WTC11 (cell line): ENCODE results near the gene NSMCE1. TPM values are rescaled to one million over a fixed set of nuclear protein-coding genes. Genes with fewer than 3 reads are reported as not detected.

ENCODE experiments used
- ATAC-seq: fragments of 200-7000 bp; cut with Tn5 transposase; 2 replicates; pipeline ENCODE4 v1.10.0; 2021; ENCODE audit warnings: mild to moderate bottlenecking, moderate library complexity
- CTCF ChIA-PET: fragments of 300-600 bp; sonication (Branson Sonifier 250); formaldehyde crosslinking; loops from one replicate; lab custom pipeline; 2021; ENCODE audit warnings: antibody characterized with exemption; lab: Charles Lee
- POLR2A ChIA-PET: fragments of 350-600 bp; sonication (Branson Sonifier 250); formaldehyde crosslinking; loops from one replicate; lab custom pipeline; 2021; ENCODE audit warnings: antibody characterized with exemption; lab: Charles Lee
- DNase-seq: peaks from one replicate; pipeline ENCODE4 v3.0.0; 2021; ENCODE audit warnings: low spot score
- H3K27ac Mint-ChIP-seq: 2 replicates; pipeline ENCODE4 v1.8.0; 2021; ENCODE audit warnings: mixed read lengths
- H3K27me3 Mint-ChIP-seq: 2 replicates; pipeline ENCODE4 v1.8.0; 2021; ENCODE audit warnings: low read depth, mild to moderate bottlenecking, moderate library complexity, mixed read lengths
- H3K36me3 Mint-ChIP-seq: 2 replicates; pipeline ENCODE4 v1.8.0; 2021; ENCODE audit warnings: mixed read lengths
- H3K4me1 Mint-ChIP-seq: 2 replicates; pipeline ENCODE4 v1.8.0; 2022; ENCODE audit warnings: mixed read lengths
- H3K4me3 Mint-ChIP-seq: 2 replicates; pipeline ENCODE4 v1.8.0; 2021; ENCODE audit warnings: mild to moderate bottlenecking, moderate library complexity, mixed read lengths
- H3K9me3 Mint-ChIP-seq: 2 replicates; pipeline ENCODE4 v1.8.0; 2021; ENCODE audit warnings: mixed read lengths
- CBFB ChIP-seq: sonication (generic); formaldehyde crosslinking; IDR thresholded peaks from 2 replicates; pipeline ENCODE4 v1.8.1; 2022; ENCODE audit warnings: mild to moderate bottlenecking, low read depth, missing genetic modification reagents
- ELF4 ChIP-seq: sonication (generic); formaldehyde crosslinking; IDR thresholded peaks from 2 replicates; pipeline ENCODE4 v1.8.1; 2022; ENCODE audit warnings: low read depth, mild to moderate bottlenecking, moderate library complexity, missing genetic modification reagents
- GRHL2 ChIP-seq: fragments of 250-450 bp; sonication (Bioruptor Pico); IDR thresholded peaks from 2 replicates; pipeline ENCODE4 v1.8.0; 2022; ENCODE audit warnings: mild to moderate bottlenecking, moderate library complexity; ENCODE audit not compliant: insufficient replicate concordance, severe bottlenecking
- GTF2I ChIP-seq: fragments of 250-450 bp; sonication (Bioruptor Pico); conservative IDR thresholded peaks from 2 replicates; pipeline ENCODE4 v1.4.0; 2021; ENCODE audit warnings: mild to moderate bottlenecking
- IRF2 ChIP-seq: sonication (generic); formaldehyde crosslinking; IDR thresholded peaks from 2 replicates; pipeline ENCODE4 v1.8.0; 2022; ENCODE audit warnings: low read depth, missing genetic modification reagents, borderline replicate concordance
- JUN ChIP-seq: sonication (generic); formaldehyde crosslinking; IDR thresholded peaks from 2 replicates; pipeline ENCODE4 v1.8.0; 2023; ENCODE audit warnings: mild to moderate bottlenecking, missing genetic modification reagents
- MYBL2 ChIP-seq: sonication (generic); formaldehyde crosslinking; IDR thresholded peaks from 2 replicates; pipeline ENCODE4 v1.8.1; 2023; ENCODE audit warnings: mild to moderate bottlenecking, moderate library complexity, missing genetic modification reagents
- NR1H2 ChIP-seq: sonication (generic); formaldehyde crosslinking; IDR thresholded peaks from 2 replicates; pipeline ENCODE4 v1.9.0; 2021; ENCODE audit warnings: mild to moderate bottlenecking, moderate library complexity, missing genetic modification reagents
- SMAD3 ChIP-seq: sonication (generic); formaldehyde crosslinking; IDR thresholded peaks from 2 replicates; pipeline ENCODE4 v1.8.0; 2022; ENCODE audit warnings: missing genetic modification reagents, mild to moderate bottlenecking, borderline replicate concordance
- TCF7 ChIP-seq: sonication (generic); formaldehyde crosslinking; IDR thresholded peaks from 2 replicates; pipeline ENCODE4 v1.8.0; 2022; ENCODE audit warnings: mild to moderate bottlenecking, low read depth, missing genetic modification reagents, moderate library complexity
- TEAD1 ChIP-seq: sonication (generic); formaldehyde crosslinking; IDR thresholded peaks from 2 replicates; pipeline ENCODE4 v1.8.0; 2022; ENCODE audit warnings: mild to moderate bottlenecking, missing genetic modification reagents
- ZNF232 ChIP-seq: sonication (generic); formaldehyde crosslinking; IDR thresholded peaks from 2 replicates; pipeline ENCODE4 v1.8.0; 2022; ENCODE audit warnings: mild to moderate bottlenecking, missing genetic modification reagents
- total RNA-seq: library from RNA; stranded (reverse); gene quantifications from 3 replicates; pipeline ENCODE4 v1.2.3, GENCODE V29; 2021
- TF ChIP-seq, protein P1 (sequence below): sonication (generic); formaldehyde crosslinking; IDR thresholded peaks from 2 replicates; pipeline ENCODE4 v1.8.1; 2023; ENCODE audit warnings: mild to moderate bottlenecking, missing genetic modification reagents
- TF ChIP-seq, protein P2 (sequence below): sonication (generic); formaldehyde crosslinking; IDR thresholded peaks from 2 replicates; pipeline ENCODE4 v1.8.1; 2022; ENCODE audit warnings: low read depth, missing genetic modification reagents, borderline replicate concordance
- TF ChIP-seq, protein P3 (sequence below): fragments of 250-450 bp; sonication (Bioruptor Pico); IDR thresholded peaks from 2 replicates; pipeline ENCODE4 v1.9.0; 2021; ENCODE audit warnings: moderate library complexity, mild to moderate bottlenecking, inconsistent platforms, borderline replicate concordance
- TF ChIP-seq, protein P4 (sequence below): sonication (generic); formaldehyde crosslinking; IDR thresholded peaks from 2 replicates; pipeline ENCODE4 v1.8.0; 2023; ENCODE audit warnings: missing genetic modification reagents
- TF ChIP-seq, protein P5 (sequence below): fragments of 250-450 bp; sonication (Bioruptor Pico); IDR thresholded peaks from 2 replicates; pipeline ENCODE4 v1.9.0; 2021; ENCODE audit warnings: mild to moderate bottlenecking
- TF ChIP-seq, protein P6 (sequence below): sonication (generic); formaldehyde crosslinking; IDR thresholded peaks from 2 replicates; pipeline ENCODE4 v1.8.1; 2023; ENCODE audit warnings: mild to moderate bottlenecking, missing genetic modification reagents, borderline replicate concordance
- TF ChIP-seq, protein P7 (sequence below): sonication (generic); formaldehyde crosslinking; IDR thresholded peaks from 2 replicates; pipeline ENCODE4 v1.8.0; 2023; ENCODE audit warnings: mild to moderate bottlenecking, missing genetic modification reagents

Gene NSMCE1
- total RNA-seq, 1 experiment from 2014 or later = 29.4 TPM

DNA sequence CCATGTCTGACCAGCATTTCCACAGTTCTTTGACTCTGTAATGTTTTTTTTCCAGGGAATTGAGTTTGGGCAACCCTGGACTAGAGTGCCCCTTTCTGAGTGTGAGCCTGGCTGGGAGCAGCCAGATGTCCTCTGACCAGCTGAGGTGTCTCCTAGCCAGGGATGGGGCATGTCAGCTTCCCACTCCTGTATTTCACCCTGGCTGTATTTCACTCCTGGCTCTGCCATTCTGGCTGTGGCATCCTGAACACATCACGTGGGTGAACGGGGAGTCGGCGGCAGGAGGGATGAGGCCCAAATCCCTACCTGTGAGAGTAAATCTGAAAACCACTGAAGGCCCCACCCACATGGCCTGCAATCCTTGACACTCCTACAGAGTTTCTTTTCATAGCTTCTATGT lies 34.0 kb downstream of the NSMCE1 start:
- H3K4me3 Mint-ChIP-seq = no peak overlapping the region
- ATAC-seq = no peak
- H3K4me1 Mint-ChIP-seq = peaks cover 26% of the 10 kb centered on the region
- no peaks in the 10 kb centered on the region for H3K36me3 Mint-ChIP-seq
- TF ChIP-seq, protein P1, sequence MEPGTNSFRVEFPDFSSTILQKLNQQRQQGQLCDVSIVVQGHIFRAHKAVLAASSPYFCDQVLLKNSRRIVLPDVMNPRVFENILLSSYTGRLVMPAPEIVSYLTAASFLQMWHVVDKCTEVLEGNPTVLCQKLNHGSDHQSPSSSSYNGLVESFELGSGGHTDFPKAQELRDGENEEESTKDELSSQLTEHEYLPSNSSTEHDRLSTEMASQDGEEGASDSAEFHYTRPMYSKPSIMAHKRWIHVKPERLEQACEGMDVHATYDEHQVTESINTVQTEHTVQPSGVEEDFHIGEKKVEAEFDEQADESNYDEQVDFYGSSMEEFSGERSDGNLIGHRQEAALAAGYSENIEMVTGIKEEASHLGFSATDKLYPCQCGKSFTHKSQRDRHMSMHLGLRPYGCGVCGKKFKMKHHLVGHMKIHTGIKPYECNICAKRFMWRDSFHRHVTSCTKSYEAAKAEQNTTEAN (CRISPR knock-in tag) = no peak
- TF ChIP-seq, protein P2, sequence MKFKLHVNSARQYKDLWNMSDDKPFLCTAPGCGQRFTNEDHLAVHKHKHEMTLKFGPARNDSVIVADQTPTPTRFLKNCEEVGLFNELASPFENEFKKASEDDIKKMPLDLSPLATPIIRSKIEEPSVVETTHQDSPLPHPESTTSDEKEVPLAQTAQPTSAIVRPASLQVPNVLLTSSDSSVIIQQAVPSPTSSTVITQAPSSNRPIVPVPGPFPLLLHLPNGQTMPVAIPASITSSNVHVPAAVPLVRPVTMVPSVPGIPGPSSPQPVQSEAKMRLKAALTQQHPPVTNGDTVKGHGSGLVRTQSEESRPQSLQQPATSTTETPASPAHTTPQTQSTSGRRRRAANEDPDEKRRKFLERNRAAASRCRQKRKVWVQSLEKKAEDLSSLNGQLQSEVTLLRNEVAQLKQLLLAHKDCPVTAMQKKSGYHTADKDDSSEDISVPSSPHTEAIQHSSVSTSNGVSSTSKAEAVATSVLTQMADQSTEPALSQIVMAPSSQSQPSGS = no peak
- TF ChIP-seq CBFB (CRISPR knock-in tag) (no peak), SMAD3 (CRISPR knock-in tag) (no peak), GTF2I (no peak), ZNF232 (CRISPR knock-in tag) (no peak), JUN (CRISPR knock-in tag) (no peak)
- TF ChIP-seq, protein P3, sequence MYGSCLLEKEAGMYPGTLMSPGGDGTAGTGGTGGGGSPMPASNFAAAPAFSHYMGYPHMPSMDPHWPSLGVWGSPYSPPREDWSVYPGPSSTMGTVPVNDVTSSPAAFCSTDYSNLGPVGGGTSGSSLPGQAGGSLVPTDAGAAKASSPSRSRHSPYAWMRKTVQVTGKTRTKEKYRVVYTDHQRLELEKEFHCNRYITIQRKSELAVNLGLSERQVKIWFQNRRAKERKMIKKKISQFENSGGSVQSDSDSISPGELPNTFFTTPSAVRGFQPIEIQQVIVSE (CRISPR knock-in tag) = no peak
- TF ChIP-seq, protein P4, sequence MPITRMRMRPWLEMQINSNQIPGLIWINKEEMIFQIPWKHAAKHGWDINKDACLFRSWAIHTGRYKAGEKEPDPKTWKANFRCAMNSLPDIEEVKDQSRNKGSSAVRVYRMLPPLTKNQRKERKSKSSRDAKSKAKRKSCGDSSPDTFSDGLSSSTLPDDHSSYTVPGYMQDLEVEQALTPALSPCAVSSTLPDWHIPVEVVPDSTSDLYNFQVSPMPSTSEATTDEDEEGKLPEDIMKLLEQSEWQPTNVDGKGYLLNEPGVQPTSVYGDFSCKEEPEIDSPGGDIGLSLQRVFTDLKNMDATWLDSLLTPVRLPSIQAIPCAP = no peak
- no peak for DNase-seq
- no peak overlapping the region for H3K27ac Mint-ChIP-seq
- POLR2A ChIA-PET = interaction anchor here (0.8 kb wide), 1 partner anchor 103 kb away, joined by 3 read pairs; no protein-coding TSS in a partner anchor
- H3K9me3 Mint-ChIP-seq = no peaks in the 10 kb centered on the region
- CTCF ChIA-PET = interaction anchor here (0.6 to 6.4 kb wide), 27 partner anchors 9 to 231 kb away, joined by 3 to 109 read pairs (median 5); no protein-coding TSS in a partner anchor
- no peaks in the 10 kb centered on the region for H3K27me3 Mint-ChIP-seq

DNA sequence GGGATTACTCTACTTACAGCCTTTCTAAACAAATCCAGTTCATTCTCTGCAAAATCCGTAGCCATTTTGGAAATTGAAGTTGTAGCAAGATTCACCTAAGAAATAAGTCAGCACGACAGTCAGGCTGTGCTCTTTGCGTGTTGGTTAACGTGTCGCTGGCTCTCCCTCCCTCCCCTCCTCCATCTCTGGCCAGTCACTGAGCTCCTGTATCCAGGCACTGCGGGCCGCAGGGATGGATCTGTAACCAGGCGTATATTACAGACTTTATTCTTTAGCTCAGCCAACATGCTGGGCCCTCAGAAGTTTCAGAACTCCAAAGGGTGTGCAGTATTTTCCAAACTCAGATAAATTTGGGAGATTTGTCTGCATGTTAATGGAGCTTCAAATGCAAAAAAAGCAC lies 34.4 kb downstream of the NSMCE1 start:
- H3K36me3 Mint-ChIP-seq = no peaks in the 10 kb centered on the region
- H3K27me3 Mint-ChIP-seq = no peaks in the 10 kb centered on the region
- ChIA-PET POLR2A (no interaction called here), CTCF (interaction anchor here (0.7 to 6.4 kb wide), 13 partner anchors 9 to 141 kb away, joined by 3 to 109 read pairs (median 13); no protein-coding TSS in a partner anchor)
- H3K27ac Mint-ChIP-seq = no peak overlapping the region
- H3K4me1 Mint-ChIP-seq = peaks cover 26% of the 10 kb centered on the region
- no peak for ATAC-seq
- no peak for TF ChIP-seq MYBL2 (CRISPR knock-in tag)
- no peak for TF ChIP-seq TCF7
- DNase-seq = no peak
- H3K4me3 Mint-ChIP-seq = no peak overlapping the region
- no peaks in the 10 kb centered on the region for H3K9me3 Mint-ChIP-seq

DNA sequence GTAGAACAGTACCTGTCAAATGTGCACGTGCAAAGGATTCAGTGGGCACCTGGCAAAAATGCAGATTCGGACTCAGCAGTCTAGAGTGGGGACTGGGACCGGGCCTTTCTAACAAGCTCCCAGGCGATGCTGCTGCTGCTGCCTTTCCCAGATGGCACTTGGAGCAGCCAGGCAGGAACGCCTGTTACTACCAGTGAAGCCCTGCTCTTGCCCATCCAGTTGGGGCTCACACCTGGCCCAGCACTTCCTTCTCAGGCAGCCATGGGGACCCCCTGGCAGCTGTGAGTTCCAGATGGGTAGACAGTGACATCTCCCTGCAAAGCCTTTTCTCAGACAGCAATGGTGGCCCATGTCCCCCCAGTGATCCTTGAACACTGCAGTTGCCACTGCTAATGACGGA lies 34.8 kb downstream of the NSMCE1 start:
- CTCF ChIA-PET = interaction anchor here (0.7 to 6.4 kb wide), 9 partner anchors 8 to 133 kb away, joined by 3 to 109 read pairs (median 15); no protein-coding TSS in a partner anchor
- Mint-ChIP-seq H3K4me1 (peaks cover 26% of the 10 kb centered on the region), H3K36me3 (no peaks in the 10 kb centered on the region), H3K9me3 (no peaks in the 10 kb centered on the region), H3K4me3 (no peak overlapping the region), H3K27ac (no peak overlapping the region), H3K27me3 (no peaks in the 10 kb centered on the region)
- ATAC-seq (no peak), DNase-seq (no peak)
- TF ChIP-seq NR1H2 (no peak), GRHL2 (CRISPR knock-in tag) (no peak), ELF4 (CRISPR knock-in tag) (no peak), IRF2 (CRISPR knock-in tag) (no peak), TEAD1 (CRISPR knock-in tag) (no peak)
- TF ChIP-seq, protein P5, sequence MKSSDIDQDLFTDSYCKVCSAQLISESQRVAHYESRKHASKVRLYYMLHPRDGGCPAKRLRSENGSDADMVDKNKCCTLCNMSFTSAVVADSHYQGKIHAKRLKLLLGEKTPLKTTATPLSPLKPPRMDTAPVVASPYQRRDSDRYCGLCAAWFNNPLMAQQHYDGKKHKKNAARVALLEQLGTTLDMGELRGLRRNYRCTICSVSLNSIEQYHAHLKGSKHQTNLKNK (CRISPR knock-in tag) = no peak
- TF ChIP-seq, protein P6, sequence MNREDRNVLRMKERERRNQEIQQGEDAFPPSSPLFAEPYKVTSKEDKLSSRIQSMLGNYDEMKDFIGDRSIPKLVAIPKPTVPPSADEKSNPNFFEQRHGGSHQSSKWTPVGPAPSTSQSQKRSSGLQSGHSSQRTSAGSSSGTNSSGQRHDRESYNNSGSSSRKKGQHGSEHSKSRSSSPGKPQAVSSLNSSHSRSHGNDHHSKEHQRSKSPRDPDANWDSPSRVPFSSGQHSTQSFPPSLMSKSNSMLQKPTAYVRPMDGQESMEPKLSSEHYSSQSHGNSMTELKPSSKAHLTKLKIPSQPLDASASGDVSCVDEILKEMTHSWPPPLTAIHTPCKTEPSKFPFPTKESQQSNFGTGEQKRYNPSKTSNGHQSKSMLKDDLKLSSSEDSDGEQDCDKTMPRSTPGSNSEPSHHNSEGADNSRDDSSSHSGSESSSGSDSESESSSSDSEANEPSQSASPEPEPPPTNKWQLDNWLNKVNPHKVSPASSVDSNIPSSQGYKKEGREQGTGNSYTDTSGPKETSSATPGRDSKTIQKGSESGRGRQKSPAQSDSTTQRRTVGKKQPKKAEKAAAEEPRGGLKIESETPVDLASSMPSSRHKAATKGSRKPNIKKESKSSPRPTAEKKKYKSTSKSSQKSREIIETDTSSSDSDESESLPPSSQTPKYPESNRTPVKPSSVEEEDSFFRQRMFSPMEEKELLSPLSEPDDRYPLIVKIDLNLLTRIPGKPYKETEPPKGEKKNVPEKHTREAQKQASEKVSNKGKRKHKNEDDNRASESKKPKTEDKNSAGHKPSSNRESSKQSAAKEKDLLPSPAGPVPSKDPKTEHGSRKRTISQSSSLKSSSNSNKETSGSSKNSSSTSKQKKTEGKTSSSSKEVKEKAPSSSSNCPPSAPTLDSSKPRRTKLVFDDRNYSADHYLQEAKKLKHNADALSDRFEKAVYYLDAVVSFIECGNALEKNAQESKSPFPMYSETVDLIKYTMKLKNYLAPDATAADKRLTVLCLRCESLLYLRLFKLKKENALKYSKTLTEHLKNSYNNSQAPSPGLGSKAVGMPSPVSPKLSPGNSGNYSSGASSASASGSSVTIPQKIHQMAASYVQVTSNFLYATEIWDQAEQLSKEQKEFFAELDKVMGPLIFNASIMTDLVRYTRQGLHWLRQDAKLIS (CRISPR knock-in tag) = no peak
- TF ChIP-seq, protein P7, sequence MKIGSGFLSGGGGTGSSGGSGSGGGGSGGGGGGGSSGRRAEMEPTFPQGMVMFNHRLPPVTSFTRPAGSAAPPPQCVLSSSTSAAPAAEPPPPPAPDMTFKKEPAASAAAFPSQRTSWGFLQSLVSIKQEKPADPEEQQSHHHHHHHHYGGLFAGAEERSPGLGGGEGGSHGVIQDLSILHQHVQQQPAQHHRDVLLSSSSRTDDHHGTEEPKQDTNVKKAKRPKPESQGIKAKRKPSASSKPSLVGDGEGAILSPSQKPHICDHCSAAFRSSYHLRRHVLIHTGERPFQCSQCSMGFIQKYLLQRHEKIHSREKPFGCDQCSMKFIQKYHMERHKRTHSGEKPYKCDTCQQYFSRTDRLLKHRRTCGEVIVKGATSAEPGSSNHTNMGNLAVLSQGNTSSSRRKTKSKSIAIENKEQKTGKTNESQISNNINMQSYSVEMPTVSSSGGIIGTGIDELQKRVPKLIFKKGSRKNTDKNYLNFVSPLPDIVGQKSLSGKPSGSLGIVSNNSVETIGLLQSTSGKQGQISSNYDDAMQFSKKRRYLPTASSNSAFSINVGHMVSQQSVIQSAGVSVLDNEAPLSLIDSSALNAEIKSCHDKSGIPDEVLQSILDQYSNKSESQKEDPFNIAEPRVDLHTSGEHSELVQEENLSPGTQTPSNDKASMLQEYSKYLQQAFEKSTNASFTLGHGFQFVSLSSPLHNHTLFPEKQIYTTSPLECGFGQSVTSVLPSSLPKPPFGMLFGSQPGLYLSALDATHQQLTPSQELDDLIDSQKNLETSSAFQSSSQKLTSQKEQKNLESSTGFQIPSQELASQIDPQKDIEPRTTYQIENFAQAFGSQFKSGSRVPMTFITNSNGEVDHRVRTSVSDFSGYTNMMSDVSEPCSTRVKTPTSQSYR (CRISPR knock-in tag) = no peak
- POLR2A ChIA-PET = no interaction called here
